T-helper 17 cell (primary cell): ENCODE measurements around the gene PGS1. TPM values are rescaled to one million over a fixed set of nuclear protein-coding genes. Genes with fewer than 3 reads are reported as not detected.
"Not testable (repeated sequence)": the region's sequence is repeated elsewhere in the genome, so short reads cannot be mapped to it uniquely, and the experiment has no call there.

ENCODE experiments used
- ATAC-seq: fragments of 150-1000 bp; cut with Tn5 transposase; 2 replicates; pipeline ENCODE4 v1.10.0; 2021; ENCODE audit warnings: mild to moderate bottlenecking, moderate library complexity
- DNase-seq, 3 donors: peaks; one replicate each; pipeline versions ENCODE4 v3.0.0 to v3.0.0-alpha.2; 2020 to 2021
- H3K9me3 ChIP-seq: one replicate; pipeline ENCODE4 v1.7.0; 2013; ENCODE audit warnings: low read length, mild to moderate bottlenecking; ENCODE audit not compliant: control insufficient read depth, poor library complexity, severe bottlenecking
- H3K27ac Mint-ChIP-seq: one replicate; pipeline ENCODE4 v1.8.0; 2022; ENCODE audit warnings: mild to moderate bottlenecking, moderate library complexity, mixed read lengths
- H3K27me3 Mint-ChIP-seq: one replicate; pipeline ENCODE4 v1.8.0; 2022; ENCODE audit warnings: mixed read lengths
- H3K36me3 Mint-ChIP-seq: one replicate; pipeline ENCODE4 v1.8.0; 2022; ENCODE audit warnings: low read depth, mixed read lengths
- H3K4me1 Mint-ChIP-seq: one replicate; pipeline ENCODE4 v1.8.0; 2022; ENCODE audit warnings: mild to moderate bottlenecking, mixed read lengths
- H3K4me3 Mint-ChIP-seq: one replicate; pipeline ENCODE4 v1.8.0; 2022; ENCODE audit warnings: mild to moderate bottlenecking, moderate library complexity, mixed read lengths
- total RNA-seq, 4 donors: library from RNA in 2 of 4; stranded (reverse) in 2 of 4; gene quantifications; one replicate each; pipeline ENCODE4 v1.2.3 and lab custom pipeline; 2022 to 2026

PGS1 gene
- total RNA-seq, 2 donors from 2014 or later, result 47.5 to 54.9 TPM

- ATAC-seq, result no peak
- no peaks in the 10 kb centered on the region for H3K9me3 ChIP-seq
- Mint-ChIP-seq H3K4me3 (no peak overlapping the region), H3K27ac (no peak overlapping the region), H3K27me3 (no peaks in the 10 kb centered on the region), H3K36me3 (no peaks in the 10 kb centered on the region), H3K4me1 (no peaks in the 10 kb centered on the region)
- no peak for DNase-seq
Measured at GRCh38 chr17:78459696-78460095, 81.2 kb downstream of the PGS1 start.

GRCh38 chr17:78460176-78460675 lies 81.8 kb downstream of the PGS1 start:
- no peaks in the 10 kb centered on the region for H3K9me3 ChIP-seq
- H3K36me3 Mint-ChIP-seq, result no peaks in the 10 kb centered on the region
- DNase-seq (no peak), ATAC-seq (no peak)
- H3K27ac Mint-ChIP-seq, result no peak overlapping the region
- H3K4me1 Mint-ChIP-seq, result no peaks in the 10 kb centered on the region
- H3K4me3 Mint-ChIP-seq, result no peak overlapping the region
- no peaks in the 10 kb centered on the region for H3K27me3 Mint-ChIP-seq

GRCh38 chr17:78460951-78461798 lies 82.7 kb downstream of the PGS1 start:
- ATAC-seq, result no peak
- no peaks in the 10 kb centered on the region for H3K4me1 Mint-ChIP-seq
- H3K9me3 ChIP-seq, result no peaks in the 10 kb centered on the region
- no peak overlapping the region for H3K4me3 Mint-ChIP-seq
- H3K27ac Mint-ChIP-seq, result no peak overlapping the region
- no peaks in the 10 kb centered on the region for H3K27me3 Mint-ChIP-seq
- DNase-seq, result no peak
- no peaks in the 10 kb centered on the region for H3K36me3 Mint-ChIP-seq

GRCh38 chr17:78461799-78462053 lies 83.3 kb downstream of the PGS1 start:
- no peak for DNase-seq
- no peak for ATAC-seq
- Mint-ChIP-seq H3K27me3 (no peaks in the 10 kb centered on the region), H3K4me1 (no peaks in the 10 kb centered on the region), H3K36me3 (no peaks in the 10 kb centered on the region), H3K27ac (no peak overlapping the region), H3K4me3 (no peak overlapping the region)
- no peaks in the 10 kb centered on the region for H3K9me3 ChIP-seq

- Mint-ChIP-seq H3K4me3 (no peak overlapping the region), H3K36me3 (no peaks in the 10 kb centered on the region), H3K4me1 (no peaks in the 10 kb centered on the region), H3K27ac (no peak overlapping the region), H3K27me3 (no peaks in the 10 kb centered on the region)
- ATAC-seq (no peak), DNase-seq (no peak)
- no peaks in the 10 kb centered on the region for H3K9me3 ChIP-seq
Measured at GRCh38 chr17:78462148-78462547, 83.7 kb downstream of the PGS1 start.

- not testable (repeated sequence) for H3K4me1 Mint-ChIP-seq, H3K27me3 Mint-ChIP-seq, H3K9me3 ChIP-seq
Measured at GRCh38 chr17:78466109-78466785, 87.8 kb downstream of the PGS1 start.

GRCh38 chr17:78466786-78467715 lies 88.6 kb downstream of the PGS1 start:
- no peaks in the 10 kb centered on the region for H3K36me3 Mint-ChIP-seq
- no peaks in the 10 kb centered on the region for H3K4me1 Mint-ChIP-seq
- DNase-seq (no peak), ATAC-seq (no peak)
- H3K4me3 Mint-ChIP-seq, result no peak overlapping the region
- no peaks in the 10 kb centered on the region for H3K27me3 Mint-ChIP-seq
- no peaks in the 10 kb centered on the region for H3K9me3 ChIP-seq
- no peak overlapping the region for H3K27ac Mint-ChIP-seq

More at GRCh38 chr17:78466109-78466785, 87.8 kb downstream of the PGS1 start:
- H3K36me3 Mint-ChIP-seq, ATAC-seq, DNase-seq, H3K27ac Mint-ChIP-seq, H3K4me3 Mint-ChIP-seq: not testable (repeated sequence)

GRCh38 chr17:78468366-78468765 lies 89.9 kb downstream of the PGS1 start:
- peaks cover 7% of the 10 kb centered on the region for H3K27me3 Mint-ChIP-seq
- H3K9me3 ChIP-seq, result no peaks in the 10 kb centered on the region
- ATAC-seq (no peak), DNase-seq (no peak)
- no peak overlapping the region for H3K27ac Mint-ChIP-seq
- H3K4me3 Mint-ChIP-seq, result no peak overlapping the region
- H3K4me1 Mint-ChIP-seq, result peaks cover 3% of the 10 kb centered on the region
- H3K36me3 Mint-ChIP-seq, result no peaks in the 10 kb centered on the region

- H3K9me3 ChIP-seq, result no peaks in the 10 kb centered on the region
- Mint-ChIP-seq H3K4me3 (no peak overlapping the region), H3K36me3 (no peaks in the 10 kb centered on the region), H3K4me1 (peaks cover 3% of the 10 kb centered on the region), H3K27me3 (peaks cover 7% of the 10 kb centered on the region), H3K27ac (no peak overlapping the region)
- DNase-seq, result no peak
- no peak for ATAC-seq
Measured at GRCh38 chr17:78469443-78469842, 91.0 kb downstream of the PGS1 start.

- no peak for DNase-seq
- no peaks in the 10 kb centered on the region for H3K9me3 ChIP-seq
- Mint-ChIP-seq H3K27me3 (peaks cover 7% of the 10 kb centered on the region), H3K4me1 (peaks cover 3% of the 10 kb centered on the region), H3K36me3 (no peaks in the 10 kb centered on the region), H3K27ac (no peak overlapping the region), H3K4me3 (peak overlapping the region; percentile 12)
- no peak for ATAC-seq
Measured at GRCh38 chr17:78471635-78472034, 93.2 kb downstream of the PGS1 start.

- no peaks in the 10 kb centered on the region for H3K9me3 ChIP-seq
- Mint-ChIP-seq H3K4me3 (peak overlapping the region; percentile 12), H3K27ac (no peak overlapping the region), H3K36me3 (no peaks in the 10 kb centered on the region), H3K4me1 (peaks cover 3% of the 10 kb centered on the region), H3K27me3 (peaks cover 7% of the 10 kb centered on the region)
- DNase-seq (no peak), ATAC-seq (no peak)
Measured at GRCh38 chr17:78472035-78472905, 93.8 kb downstream of the PGS1 start.

- H3K9me3 ChIP-seq, result no peaks in the 10 kb centered on the region
- Mint-ChIP-seq H3K27me3 (peaks cover 7% of the 10 kb centered on the region), H3K4me3 (no peak overlapping the region), H3K36me3 (no peaks in the 10 kb centered on the region), H3K4me1 (peaks cover 3% of the 10 kb centered on the region), H3K27ac (no peak overlapping the region)
- no peak for DNase-seq
- no peak for ATAC-seq
Measured at GRCh38 chr17:78473951-78474613, 95.6 kb downstream of the PGS1 start.
